ENCODE data around the gene NOS1AP. TPM values are rescaled to one million over a fixed set of nuclear protein-coding genes. Genes with fewer than 3 reads are reported as not detected.

The NOS1AP gene
- total and polyA plus RNA-seq, 8 donors = 0.25 to 13.8 (median 6.2) TPM

GRCh38 chr1:162406811-162407210 is 337.3 kb downstream of the NOS1AP start:
- no peak overlapping the region for H3K27ac ChIP-seq
- DNase-seq = no peak
- peaks cover 0 to 4% (median 0%) of the 10 kb centered on the region in 3 donors for H3K27me3 ChIP-seq
- TF ChIP-seq POLR2AphosphoS5 (IDR thresholded peaks at IDR 0.05) = no peak
- intact Hi-C loops (cut with DNase I; ENCODE audit: low total_unique reads) = no loop called here
- no peaks in the 10 kb centered on the region for H3K36me3 ChIP-seq
- H3K4me1 ChIP-seq = no peaks in the 10 kb centered on the region
- H3K9me3 ChIP-seq = no peaks in the 10 kb centered on the region
- H3K4me3 ChIP-seq = no peak overlapping the region
- 93 to 95% (median 94%) methylated on average over 2 of the region's 2 CpGs for WGBS, 5 donors

GRCh38 chr1:162407539-162407938 is 338.0 kb downstream of the NOS1AP start:
- Histone ChIP-seq H3K4me3 (no peak overlapping the region), H3K4me1 (no peaks in the 10 kb centered on the region), H3K27me3 (peaks cover 0 to 4% (median 0%) of the 10 kb centered on the region in 3 donors), H3K36me3 (no peaks in the 10 kb centered on the region), H3K27ac (no peak overlapping the region), H3K9me3 (no peaks in the 10 kb centered on the region)
- intact Hi-C loops (cut with DNase I; ENCODE audit: low total_unique reads) = no loop called here
- no peak for DNase-seq
- 92 to 100% (median 97%) methylated on average over 1 of the region's 1 CpG for WGBS, 5 donors
- TF ChIP-seq EP300 (IDR thresholded peaks at IDR 0.05) (no peak), POLR2AphosphoS5 (IDR thresholded peaks at IDR 0.05) (no peak), POLR2A (IDR thresholded peaks at IDR 0.05) (no peak)
- TF ChIP-seq, protein P1, sequence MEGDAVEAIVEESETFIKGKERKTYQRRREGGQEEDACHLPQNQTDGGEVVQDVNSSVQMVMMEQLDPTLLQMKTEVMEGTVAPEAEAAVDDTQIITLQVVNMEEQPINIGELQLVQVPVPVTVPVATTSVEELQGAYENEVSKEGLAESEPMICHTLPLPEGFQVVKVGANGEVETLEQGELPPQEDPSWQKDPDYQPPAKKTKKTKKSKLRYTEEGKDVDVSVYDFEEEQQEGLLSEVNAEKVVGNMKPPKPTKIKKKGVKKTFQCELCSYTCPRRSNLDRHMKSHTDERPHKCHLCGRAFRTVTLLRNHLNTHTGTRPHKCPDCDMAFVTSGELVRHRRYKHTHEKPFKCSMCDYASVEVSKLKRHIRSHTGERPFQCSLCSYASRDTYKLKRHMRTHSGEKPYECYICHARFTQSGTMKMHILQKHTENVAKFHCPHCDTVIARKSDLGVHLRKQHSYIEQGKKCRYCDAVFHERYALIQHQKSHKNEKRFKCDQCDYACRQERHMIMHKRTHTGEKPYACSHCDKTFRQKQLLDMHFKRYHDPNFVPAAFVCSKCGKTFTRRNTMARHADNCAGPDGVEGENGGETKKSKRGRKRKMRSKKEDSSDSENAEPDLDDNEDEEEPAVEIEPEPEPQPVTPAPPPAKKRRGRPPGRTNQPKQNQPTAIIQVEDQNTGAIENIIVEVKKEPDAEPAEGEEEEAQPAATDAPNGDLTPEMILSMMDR (IDR thresholded peaks at IDR 0.05) = no peak

DNA sequence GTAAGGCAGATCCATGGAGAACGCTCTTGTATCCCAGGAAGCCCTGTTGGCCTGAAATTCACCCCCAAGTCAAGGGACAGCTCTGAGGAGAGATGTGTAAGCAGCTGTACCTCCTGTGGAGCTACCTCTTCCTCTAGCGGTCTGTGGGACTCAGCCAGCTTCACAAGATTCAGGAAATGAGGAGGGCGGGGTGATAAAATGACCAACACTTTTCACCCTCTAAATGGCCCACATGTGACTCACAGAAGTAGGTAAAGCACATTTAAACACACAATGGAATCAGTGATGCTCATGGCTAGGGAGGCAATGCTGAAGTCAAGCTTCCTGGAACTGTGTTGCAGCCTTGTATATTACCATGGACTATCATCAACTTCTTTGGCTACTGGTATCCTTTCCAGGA is 342.5 kb downstream of the NOS1AP start, which contains the start of gene SH2D1B:
Gene SH2D1B (minus strand): TSS at position 135 of the 400 bp plus-strand sequence. CDS start 120 bp downstream, at position 15.
- intact Hi-C loops (cut with DNase I; ENCODE audit: low total_unique reads) = no loop called here
- no peaks in the 10 kb centered on the region for H3K9me3 ChIP-seq
- H3K27me3 ChIP-seq = peaks cover 0 to 4% (median 0%) of the 10 kb centered on the region in 3 donors
- no peak within 1 kb of the TSS for H3K4me3 ChIP-seq
- H3K4me1 ChIP-seq = no peaks in the 10 kb centered on the region
- DNase-seq = no peak
- no peak for TF ChIP-seq POLR2A (IDR thresholded peaks at IDR 0.05)
- no peak within 1 kb of the TSS for H3K27ac ChIP-seq
- H3K36me3 ChIP-seq = no peaks in the 10 kb centered on the region
- 58 to 82% (median 73%) methylated on average over 3 of the region's 3 CpGs for WGBS, 5 donors

- no peak overlapping the region for H3K27ac ChIP-seq
- no peaks in the 10 kb centered on the region for H3K36me3 ChIP-seq
- H3K4me3 ChIP-seq = no peak overlapping the region
- TF ChIP-seq POLR2AphosphoS5 (IDR thresholded peaks at IDR 0.05) (no peak), POLR2A (IDR thresholded peaks at IDR 0.05) (no peak), EP300 (IDR thresholded peaks at IDR 0.05) (no peak)
- TF ChIP-seq, protein P1 (IDR thresholded peaks at IDR 0.05) = no peak
- no peak for DNase-seq
- peaks cover 0 to 3% (median 0%) of the 10 kb centered on the region in 3 donors for H3K27me3 ChIP-seq
- intact Hi-C loops (cut with DNase I; ENCODE audit: low total_unique reads) = no loop called here
- peaks cover 0 to 4% (median 0%) of the 10 kb centered on the region in 4 donors for H3K4me1 ChIP-seq
- H3K9me3 ChIP-seq = no peaks in the 10 kb centered on the region
These were observed 346.7 kb downstream of the NOS1AP start for GRCh38 chr1:162416215-162416614.

DNA sequence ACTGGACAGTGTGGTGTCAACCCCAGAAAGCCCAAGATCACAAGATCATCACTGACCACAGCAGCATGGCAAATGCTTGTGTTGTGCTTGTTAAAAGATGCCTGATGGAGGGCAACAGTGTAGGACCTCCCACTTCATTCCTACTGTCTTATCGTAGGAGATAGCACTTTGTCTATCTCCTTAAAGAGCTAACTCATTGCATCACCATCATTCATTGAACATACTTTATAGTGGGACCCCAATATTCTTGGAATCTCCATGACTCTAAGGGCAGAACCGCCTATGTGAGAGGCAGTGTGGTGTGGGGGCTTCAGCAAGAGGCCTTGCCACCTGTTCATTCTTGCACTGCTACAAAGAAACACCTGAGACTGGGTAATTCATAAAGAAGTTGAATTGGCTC is 347.4 kb downstream of the NOS1AP start:
- no peak for DNase-seq
- H3K36me3 ChIP-seq = no peaks in the 10 kb centered on the region
- TF ChIP-seq POLR2AphosphoS5 (IDR thresholded peaks at IDR 0.05) (no peak), EP300 (IDR thresholded peaks at IDR 0.05) (no peak), POLR2A (IDR thresholded peaks at IDR 0.05) (no peak)
- TF ChIP-seq, protein P1 (IDR thresholded peaks at IDR 0.05) = no peak
- no peaks in the 10 kb centered on the region for H3K9me3 ChIP-seq
- no peak overlapping the region for H3K27ac ChIP-seq
- H3K27me3 ChIP-seq = peaks cover 0 to 3% (median 0%) of the 10 kb centered on the region in 3 donors
- intact Hi-C loops (cut with DNase I; ENCODE audit: low total_unique reads) = no loop called here
- peaks cover 0 to 6% (median 0%) of the 10 kb centered on the region in 4 donors for H3K4me1 ChIP-seq
- no peak overlapping the region for H3K4me3 ChIP-seq
- 76 to 95% (median 90%) methylated on average over 2 of the region's 2 CpGs for WGBS, 5 donors

All from stomach (tissue), 9 donors.